MM.1S (cell line): ENCODE data around the gene JUN.

Experiments
- DNase-seq: peaks from one replicate; pipeline ENCODE4 v3.0.0-alpha.2; 2015
- H2AFZ ChIP-seq: fragments of 300-600 bp; sonication (generic); 2 replicates; pipeline ENCODE4 v1.6.0; 2016; ENCODE audit warnings: antibody characterized with exemption, low read length
- H3F3A ChIP-seq: fragments of 300-600 bp; sonication (generic); 2 replicates; pipeline ENCODE4 v1.6.1; 2016; ENCODE audit warnings: mild to moderate bottlenecking, antibody characterized with exemption, low read length, moderate library complexity, mixed read lengths; ENCODE audit not compliant: insufficient read depth
- H3K27ac ChIP-seq: fragments of 300-600 bp; sonication (generic); 2 replicates; pipeline ENCODE4 v1.5.1; 2016; ENCODE audit warnings: mild to moderate bottlenecking, low read length
- H3K27me3 ChIP-seq: fragments of 300-600 bp; sonication (generic); replicated peaks from 2 replicates; pipeline ENCODE4 v1.6.0; 2016; ENCODE audit warnings: low read length; ENCODE audit not compliant: insufficient read depth
- H3K36me3 ChIP-seq: fragments of 300-600 bp; sonication (generic); replicated peaks from 2 replicates; pipeline ENCODE4 v1.6.1; 2016; ENCODE audit warnings: mild to moderate bottlenecking, low read length, mixed read lengths; ENCODE audit not compliant: insufficient read depth
- H3K4me1 ChIP-seq: fragments of 300-600 bp; sonication (generic); 2 replicates; pipeline ENCODE4 v1.6.1; 2016; ENCODE audit warnings: low read length, mixed read lengths
- H3K4me2 ChIP-seq: fragments of 300-600 bp; sonication (generic); 2 replicates; pipeline ENCODE4 v1.6.0; 2016; ENCODE audit warnings: low read depth, low read length
- H3K4me3 ChIP-seq: fragments of 300-600 bp; sonication (generic); 2 replicates; pipeline ENCODE4 v1.5.1; 2016; ENCODE audit warnings: low read length, mixed read lengths
- H3K79me2 ChIP-seq: fragments of 300-600 bp; sonication (generic); 2 replicates; pipeline ENCODE4 v1.6.1; 2016; ENCODE audit warnings: mixed run types, low read length, mixed read lengths
- H3K9ac ChIP-seq: fragments of 300-600 bp; sonication (generic); 2 replicates; pipeline ENCODE4 v1.6.1; 2016; ENCODE audit warnings: low read length, mixed read lengths
- H3K9me2 ChIP-seq: fragments of 300-600 bp; sonication (generic); replicated peaks from 2 replicates; pipeline ENCODE4 v1.6.1; 2016; ENCODE audit warnings: mild to moderate bottlenecking, low read length, mixed read lengths; ENCODE audit not compliant: insufficient read depth
- H3K9me3 ChIP-seq: fragments of 300-600 bp; sonication (generic); replicated peaks from 2 replicates; pipeline ENCODE4 v1.6.1; 2016; ENCODE audit warnings: mild to moderate bottlenecking, low read length, mixed read lengths; ENCODE audit not compliant: insufficient read depth
- H4K20me1 ChIP-seq: fragments of 300-600 bp; sonication (generic); 2 replicates; pipeline ENCODE4 v1.6.1; 2016; ENCODE audit warnings: mild to moderate bottlenecking, low read length, moderate library complexity, mixed read lengths; ENCODE audit not compliant: insufficient read depth
- CTCF ChIP-seq: fragments of 300-600 bp; sonication (generic); IDR thresholded peaks from 2 replicates; pipeline ENCODE4 v1.5.1; 2016; ENCODE audit warnings: antibody characterized with exemption, low read length, mixed read lengths
- EZH2 ChIP-seq: fragments of 300-600 bp; sonication (generic); optimal IDR thresholded peaks from 2 replicates; pipeline ENCODE3; 2017; ENCODE audit warnings: low read depth, mild to moderate bottlenecking, antibody characterized with exemption, low read length, mixed read lengths
- EZH2phosphoT487 ChIP-seq: fragments of 300-600 bp; sonication (generic); IDR thresholded peaks from 2 replicates; pipeline ENCODE4 v1.6.1; 2018; ENCODE audit warnings: antibody characterized with exemption, low read length

JUN gene

GRCh38 chr1:58774027-58774426 is 9.8 kb downstream of the JUN start:
- peaks cover 8% of the 10 kb centered on the region for H3F3A ChIP-seq
- peak overlapping the region; percentile 74; the same call in 1 of the 2 replicates for H3K27ac ChIP-seq
- H3K36me3 ChIP-seq: no peaks in the 10 kb centered on the region
- H2AFZ ChIP-seq: peak overlapping the region; percentile 75
- no peak for TF ChIP-seq CTCF
- TF ChIP-seq EZH2: no peak
- no peak for TF ChIP-seq EZH2phosphoT487
- H3K4me2 ChIP-seq: peak overlapping the region; percentile 44; the same call in 1 of the 2 replicates
- H3K9ac ChIP-seq: peak overlapping the region; percentile 8; the same call in 1 of the 2 replicates
- peaks cover 26% of the 10 kb centered on the region for H3K4me1 ChIP-seq
- no peaks in the 10 kb centered on the region for H4K20me1 ChIP-seq
- no peaks in the 10 kb centered on the region for H3K9me2 ChIP-seq
- DNase-seq: no peak
- H3K4me3 ChIP-seq: no peak overlapping the region
- no peaks in the 10 kb centered on the region for H3K79me2 ChIP-seq
- H3K9me3 ChIP-seq: no peaks in the 10 kb centered on the region
- H3K27me3 ChIP-seq: no peaks in the 10 kb centered on the region

- H2AFZ ChIP-seq: peak overlapping the region; percentile 75
- peak overlapping the region; percentile 74; the same call in 1 of the 2 replicates for H3K27ac ChIP-seq
- peak; percentile 88 for DNase-seq
- no peaks in the 10 kb centered on the region for H3K9me2 ChIP-seq
- H3K27me3 ChIP-seq: no peaks in the 10 kb centered on the region
- peaks cover 8% of the 10 kb centered on the region for H3F3A ChIP-seq
- H4K20me1 ChIP-seq: no peaks in the 10 kb centered on the region
- H3K4me3 ChIP-seq: no peak overlapping the region
- no peaks in the 10 kb centered on the region for H3K36me3 ChIP-seq
- peak overlapping the region; percentile 44 for H3K4me2 ChIP-seq
- TF ChIP-seq CTCF: no peak
- TF ChIP-seq EZH2: no peak
- TF ChIP-seq EZH2phosphoT487: no peak
- H3K9me3 ChIP-seq: no peaks in the 10 kb centered on the region
- peak overlapping the region; percentile 12; the same call in 1 of the 2 replicates for H3K9ac ChIP-seq
- peaks cover 26% of the 10 kb centered on the region for H3K4me1 ChIP-seq
- H3K79me2 ChIP-seq: no peaks in the 10 kb centered on the region
These were observed 10.4 kb downstream of the JUN start for GRCh38 chr1:58773406-58773840.

- H3K9ac ChIP-seq: no peak overlapping the region
- DNase-seq: no peak
- H3K9me3 ChIP-seq: no peaks in the 10 kb centered on the region
- H3K4me3 ChIP-seq: no peak overlapping the region
- no peak overlapping the region for H2AFZ ChIP-seq
- H4K20me1 ChIP-seq: no peaks in the 10 kb centered on the region
- H3K79me2 ChIP-seq: no peaks in the 10 kb centered on the region
- no peaks in the 10 kb centered on the region for H3K36me3 ChIP-seq
- TF ChIP-seq EZH2: no peak
- no peak for TF ChIP-seq CTCF
- TF ChIP-seq EZH2phosphoT487: no peak
- no peak overlapping the region for H3K4me2 ChIP-seq
- H3K27me3 ChIP-seq: no peaks in the 10 kb centered on the region
- H3K9me2 ChIP-seq: no peaks in the 10 kb centered on the region
- H3K27ac ChIP-seq: no peak overlapping the region
- peaks cover 8% of the 10 kb centered on the region for H3F3A ChIP-seq
- peaks cover 26% of the 10 kb centered on the region for H3K4me1 ChIP-seq
These were observed 14.0 kb downstream of the JUN start for GRCh38 chr1:58769809-58770320.
